MM.1S (cell line): Measurements from ENCODE around the gene LACRT.

Source experiments
- EZH2phosphoT487 ChIP-seq: fragments of 300-600 bp; sonication (generic); IDR thresholded peaks from 2 replicates; pipeline ENCODE4 v1.6.1; 2018; ENCODE audit warnings: antibody characterized with exemption, low read length
- TF ChIP-seq, protein P1 (sequence below): fragments of 300-600 bp; sonication (generic); IDR thresholded peaks from 2 replicates; pipeline ENCODE4 v1.5.1; 2016; ENCODE audit warnings: antibody characterized with exemption, low read length, mixed read lengths

DNA sequence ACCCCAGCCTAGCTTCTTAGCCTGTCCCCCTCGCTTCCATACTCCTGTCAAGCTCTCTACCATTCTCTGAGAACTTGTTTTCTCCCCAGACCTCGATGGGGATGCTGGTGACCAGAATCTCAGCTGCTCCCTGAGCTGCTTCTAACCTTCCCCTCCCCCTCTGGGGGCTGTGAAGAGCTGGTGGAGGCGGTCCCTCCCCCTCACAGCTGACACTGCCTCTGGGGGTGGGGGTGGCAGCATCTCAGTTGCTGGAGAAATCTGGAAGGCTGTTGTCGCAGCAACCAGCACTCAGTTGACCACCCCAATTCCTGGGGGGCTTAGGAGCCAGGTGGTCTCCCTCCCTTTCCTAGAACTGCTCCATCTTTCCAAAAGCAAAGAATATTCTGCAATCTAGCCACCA, 51.0 kb downstream of the LACRT start:
- TF ChIP-seq EZH2phosphoT487 = no peak
- TF ChIP-seq, protein P1, sequence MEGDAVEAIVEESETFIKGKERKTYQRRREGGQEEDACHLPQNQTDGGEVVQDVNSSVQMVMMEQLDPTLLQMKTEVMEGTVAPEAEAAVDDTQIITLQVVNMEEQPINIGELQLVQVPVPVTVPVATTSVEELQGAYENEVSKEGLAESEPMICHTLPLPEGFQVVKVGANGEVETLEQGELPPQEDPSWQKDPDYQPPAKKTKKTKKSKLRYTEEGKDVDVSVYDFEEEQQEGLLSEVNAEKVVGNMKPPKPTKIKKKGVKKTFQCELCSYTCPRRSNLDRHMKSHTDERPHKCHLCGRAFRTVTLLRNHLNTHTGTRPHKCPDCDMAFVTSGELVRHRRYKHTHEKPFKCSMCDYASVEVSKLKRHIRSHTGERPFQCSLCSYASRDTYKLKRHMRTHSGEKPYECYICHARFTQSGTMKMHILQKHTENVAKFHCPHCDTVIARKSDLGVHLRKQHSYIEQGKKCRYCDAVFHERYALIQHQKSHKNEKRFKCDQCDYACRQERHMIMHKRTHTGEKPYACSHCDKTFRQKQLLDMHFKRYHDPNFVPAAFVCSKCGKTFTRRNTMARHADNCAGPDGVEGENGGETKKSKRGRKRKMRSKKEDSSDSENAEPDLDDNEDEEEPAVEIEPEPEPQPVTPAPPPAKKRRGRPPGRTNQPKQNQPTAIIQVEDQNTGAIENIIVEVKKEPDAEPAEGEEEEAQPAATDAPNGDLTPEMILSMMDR = no peak
